GM18508 (cell line): ENCODE measurements around the gene TPCN2.
"Not testable (repeated sequence)": the region's sequence is repeated elsewhere in the genome, so short reads cannot be mapped to it uniquely, and the experiment has no call there.

Experiments
- ATAC-seq: cut with Tn5 transposase; IDR thresholded peaks from one replicate; pipeline ENCODE4 v1.9.1; 2021; ENCODE audit warnings: moderate number of reproducible peaks; ENCODE audit not compliant: insufficient read depth, unreplicated experiment

Gene TPCN2

DNA sequence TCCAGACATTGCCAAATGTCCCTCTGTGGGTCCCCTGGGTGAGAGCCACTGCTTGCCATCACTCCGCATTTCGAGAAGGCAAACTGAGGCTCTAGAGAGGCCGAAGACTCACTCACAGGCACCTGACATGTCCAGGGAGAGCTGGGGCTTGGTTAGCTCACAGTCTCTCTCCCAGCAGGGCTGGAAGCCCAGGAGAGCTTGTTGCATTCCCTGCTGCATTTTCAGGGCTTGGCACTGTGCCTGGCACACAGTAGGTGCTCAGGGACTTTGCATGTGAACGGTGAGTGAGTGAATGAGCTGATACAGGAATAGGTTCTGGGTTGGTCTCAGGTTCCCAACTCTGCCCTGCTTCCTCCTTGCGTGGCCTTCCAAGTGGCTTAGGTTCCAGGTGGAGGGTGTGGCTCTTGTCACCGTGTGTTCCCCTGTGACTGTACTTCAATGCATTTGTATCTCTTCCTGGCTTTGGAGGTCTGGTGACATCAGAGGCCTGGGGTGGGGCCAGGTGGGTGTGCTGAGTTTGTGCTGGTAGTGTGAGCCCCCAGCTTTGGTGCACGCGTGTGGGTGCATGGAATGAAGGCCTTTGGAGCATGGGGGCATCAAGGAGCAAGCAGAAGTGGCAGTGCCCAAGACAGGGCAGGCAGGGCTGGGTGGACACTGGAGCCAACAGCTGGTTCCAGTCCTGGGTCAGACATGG lies 88.6 kb downstream of the TPCN2 start:
- no peak for ATAC-seq

- ATAC-seq = no peak
Observed at GRCh38 chr11:69138265-69138664, 89.5 kb downstream of the TPCN2 start.

- not testable (repeated sequence) for ATAC-seq
Observed at GRCh38 chr11:69140161-69140560, 91.4 kb downstream of the TPCN2 start.

DNA sequence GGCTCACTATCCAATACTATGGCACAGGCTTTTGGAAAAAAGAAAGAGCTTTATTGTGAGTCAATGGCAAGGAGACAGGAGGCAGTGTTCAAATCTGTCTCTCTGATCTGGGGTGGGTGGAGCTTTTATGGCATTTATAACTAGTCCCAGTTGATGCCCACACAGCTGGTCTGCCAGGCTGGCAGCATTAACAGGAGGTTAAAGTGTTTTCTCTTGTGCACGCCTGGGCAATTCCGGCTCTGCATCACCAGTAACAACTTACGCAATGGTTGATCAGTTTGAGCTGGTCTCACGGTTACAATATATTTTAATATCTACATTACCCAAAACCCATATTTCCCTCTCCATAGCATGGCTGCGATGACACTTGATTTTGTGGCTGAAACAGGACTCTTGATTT lies 91.9 kb downstream of the TPCN2 start:
- no peak for ATAC-seq

- ATAC-seq = no peak
Observed at GRCh38 chr11:69141742-69142141, 93.0 kb downstream of the TPCN2 start.

DNA sequence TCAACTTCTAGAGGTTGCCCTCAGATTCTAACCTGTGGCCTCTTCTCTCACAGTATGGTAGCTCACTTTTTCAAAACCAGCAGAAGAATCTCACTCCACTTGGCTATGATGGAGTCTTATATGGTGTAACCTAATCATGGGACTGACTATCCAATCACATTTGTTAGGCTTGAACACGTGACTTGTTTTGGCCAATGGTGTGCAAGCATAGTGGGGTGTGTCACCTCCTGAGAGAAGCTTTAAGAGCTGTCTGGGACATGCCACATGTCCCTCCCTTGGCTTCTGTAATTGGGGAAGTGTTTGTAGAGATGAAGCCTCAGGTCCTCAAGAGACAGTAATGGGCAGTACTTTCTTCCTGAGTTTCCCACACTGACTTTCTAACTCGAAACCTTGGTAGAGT lies 94.2 kb downstream of the TPCN2 start:
- no peak for ATAC-seq

GRCh38 chr11:69144316-69145049 lies 95.8 kb downstream of the TPCN2 start:
- ATAC-seq = no peak

DNA sequence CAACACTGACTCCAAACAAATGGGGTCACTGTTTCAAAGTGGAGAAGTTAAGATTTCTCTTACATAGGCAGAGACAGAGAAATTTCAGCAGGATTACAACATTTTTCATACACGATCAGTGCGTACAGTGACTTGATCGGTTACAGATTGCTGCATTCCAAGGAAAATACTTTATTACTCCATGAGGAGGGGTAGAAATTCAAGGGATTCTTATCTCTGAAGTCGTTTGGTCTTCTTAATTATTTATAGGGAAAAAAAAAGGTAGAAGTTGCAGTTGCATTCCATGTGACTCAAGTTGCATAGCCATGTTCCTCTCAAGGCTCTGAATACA lies 96.3 kb downstream of the TPCN2 start:
- ATAC-seq = no peak

- no peak for ATAC-seq
Observed at GRCh38 chr11:69148377-69148762, 99.6 kb downstream of the TPCN2 start.

GRCh38 chr11:69148806-69149205 lies 100.1 kb downstream of the TPCN2 start:
- no peak for ATAC-seq

DNA sequence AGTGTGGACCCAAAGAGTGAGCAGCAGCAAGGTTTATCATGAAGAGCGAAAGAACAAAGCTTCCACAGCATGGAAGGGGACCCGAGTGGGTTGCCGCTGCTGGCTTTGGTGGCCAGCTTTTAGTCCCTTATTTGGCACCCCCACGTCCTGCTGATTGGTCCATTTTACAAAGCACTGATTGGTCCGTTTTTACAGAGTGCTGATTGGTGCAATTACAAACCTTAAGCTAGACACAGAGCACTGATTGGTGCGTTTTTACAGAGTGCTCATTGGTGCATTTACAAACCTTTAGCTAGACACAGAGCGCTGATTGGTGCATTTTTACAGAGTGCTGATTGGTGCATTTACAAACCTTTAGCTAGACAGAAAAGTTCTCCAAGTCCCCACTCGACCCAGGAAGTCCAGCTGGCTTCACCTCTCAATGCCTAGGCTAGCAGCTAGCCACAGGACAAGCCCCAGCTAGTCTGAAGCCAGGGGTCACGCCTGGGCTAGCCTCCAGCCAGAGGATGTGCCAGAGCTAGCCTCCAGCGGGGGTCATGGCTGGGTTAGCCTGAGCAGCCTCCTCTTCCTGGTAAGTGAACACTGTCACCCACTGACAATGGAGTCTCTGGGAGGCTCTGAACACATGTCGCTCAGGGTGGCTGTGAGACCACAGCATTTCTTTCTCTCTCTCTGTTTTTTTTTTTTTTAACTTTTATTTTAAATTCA lies 100.8 kb downstream of the TPCN2 start:
- not testable (repeated sequence) for ATAC-seq

DNA sequence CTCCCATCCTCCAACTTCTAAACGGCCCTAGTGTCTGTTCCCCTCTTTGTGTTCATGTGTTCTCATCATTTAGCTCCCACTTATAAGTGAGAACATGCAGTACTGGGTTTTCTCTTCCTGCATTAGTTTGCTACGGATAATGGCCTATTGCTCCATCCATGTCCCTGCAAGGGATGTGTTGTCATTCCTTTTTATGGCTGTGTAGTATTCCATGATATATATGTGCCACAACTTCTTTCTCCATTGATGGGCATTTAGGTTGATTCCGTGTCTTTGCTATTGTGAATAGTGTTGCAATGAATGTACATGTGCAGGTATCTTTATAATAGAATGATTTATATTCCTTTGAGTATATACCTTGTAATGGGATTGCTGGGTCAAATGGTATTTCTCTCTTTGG lies 101.4 kb downstream of the TPCN2 start:
- no peak for ATAC-seq

GRCh38 chr11:69151836-69152235 lies 103.1 kb downstream of the TPCN2 start:
- no peak for ATAC-seq

GRCh38 chr11:69152733-69153421 lies 104.1 kb downstream of the TPCN2 start:
- ATAC-seq = no peak

- ATAC-seq = no peak
Observed at GRCh38 chr11:69153661-69154060, 104.9 kb downstream of the TPCN2 start.

- ATAC-seq = no peak
Observed at GRCh38 chr11:69154211-69154913, 105.6 kb downstream of the TPCN2 start.

DNA sequence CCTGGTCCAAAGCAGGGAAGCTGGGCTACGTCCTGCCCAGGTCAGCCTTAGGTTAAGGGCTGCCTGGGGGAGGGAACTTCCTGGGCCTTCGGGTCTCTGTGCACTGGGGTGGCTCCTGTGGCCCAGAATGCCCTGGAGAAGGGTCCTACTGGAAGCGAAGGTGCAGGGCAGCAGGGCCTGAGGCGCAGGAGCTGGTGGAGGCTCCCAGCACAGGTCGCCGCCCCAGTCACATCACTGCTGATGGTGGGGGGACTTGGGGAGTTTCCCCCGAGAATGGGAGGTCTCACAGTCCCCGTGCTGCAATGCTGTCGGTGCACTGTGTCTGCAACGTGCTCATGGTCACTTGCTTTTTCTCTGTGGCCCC lies 106.2 kb downstream of the TPCN2 start:
- ATAC-seq = no peak

- ATAC-seq = no peak
Observed at GRCh38 chr11:69155302-69156234, 106.8 kb downstream of the TPCN2 start, which contains the start of gene SMIM38. SMIM38 (plus strand) TSS chr11:69155935; CDS start chr11:69157847, 1,912 bp downstream.

DNA sequence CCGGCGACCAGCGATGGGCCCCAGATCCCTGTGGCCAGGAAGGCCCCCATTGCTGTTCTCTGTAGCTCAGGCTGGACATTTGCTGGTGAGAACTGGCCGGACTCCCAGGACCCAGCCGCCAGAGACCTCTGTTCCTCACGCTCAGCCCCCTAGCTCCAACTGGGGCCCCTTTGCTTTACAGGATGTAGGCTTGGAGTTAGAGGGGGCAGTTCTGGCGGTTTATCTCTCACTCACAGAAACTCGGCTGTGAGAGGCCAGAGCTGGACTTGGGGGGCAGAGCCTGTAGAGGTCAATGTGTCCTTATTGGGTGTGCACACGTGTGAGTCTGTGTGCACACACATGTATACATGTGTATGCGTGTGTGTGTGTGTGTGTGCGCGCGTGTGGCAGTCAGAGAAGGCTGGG lies 107.5 kb downstream of the TPCN2 start:
- no peak for ATAC-seq
